ENCODE measurements around the gene BCO1. TPM values are rescaled to one million over a fixed set of nuclear protein-coding genes. Genes with fewer than 3 reads are reported as not detected.

BCO1 gene
- total RNA-seq, 1 donor from 2014 or later, result not detected

DNA sequence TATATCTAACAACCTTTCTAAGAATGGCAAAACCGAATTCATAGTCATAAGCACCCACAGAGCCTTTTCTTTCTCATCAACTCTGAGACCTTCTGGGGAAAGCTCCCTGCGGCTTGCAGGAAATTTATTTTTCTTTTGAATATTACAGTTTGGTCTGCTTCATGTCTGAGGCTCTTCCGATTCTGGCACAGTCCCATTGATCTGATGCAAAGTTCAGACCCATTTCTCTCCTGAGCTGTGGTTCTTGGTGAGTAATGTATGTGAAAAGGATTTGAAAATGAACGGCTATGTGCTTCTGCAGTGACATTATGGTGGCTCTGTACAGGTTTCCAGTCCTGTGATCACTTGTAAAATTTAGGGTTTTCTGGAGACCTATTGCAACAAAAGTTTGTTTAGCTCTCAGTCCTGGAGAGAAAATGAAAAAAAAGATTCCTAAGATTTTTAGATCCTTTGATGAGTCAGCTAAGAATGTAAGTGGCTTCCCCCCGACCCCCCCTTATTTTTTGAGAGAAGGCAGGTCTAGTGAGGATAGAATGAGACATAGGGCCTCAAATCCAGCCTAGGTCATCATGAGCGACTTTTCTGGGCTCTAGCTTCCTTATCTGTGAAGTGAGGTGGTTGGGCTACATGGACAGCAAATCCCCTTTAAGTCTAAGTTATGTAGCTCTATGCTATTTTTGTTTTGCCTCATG is 80.9 kb downstream of the BCO1 start:
- TF ChIP-seq, protein P1, sequence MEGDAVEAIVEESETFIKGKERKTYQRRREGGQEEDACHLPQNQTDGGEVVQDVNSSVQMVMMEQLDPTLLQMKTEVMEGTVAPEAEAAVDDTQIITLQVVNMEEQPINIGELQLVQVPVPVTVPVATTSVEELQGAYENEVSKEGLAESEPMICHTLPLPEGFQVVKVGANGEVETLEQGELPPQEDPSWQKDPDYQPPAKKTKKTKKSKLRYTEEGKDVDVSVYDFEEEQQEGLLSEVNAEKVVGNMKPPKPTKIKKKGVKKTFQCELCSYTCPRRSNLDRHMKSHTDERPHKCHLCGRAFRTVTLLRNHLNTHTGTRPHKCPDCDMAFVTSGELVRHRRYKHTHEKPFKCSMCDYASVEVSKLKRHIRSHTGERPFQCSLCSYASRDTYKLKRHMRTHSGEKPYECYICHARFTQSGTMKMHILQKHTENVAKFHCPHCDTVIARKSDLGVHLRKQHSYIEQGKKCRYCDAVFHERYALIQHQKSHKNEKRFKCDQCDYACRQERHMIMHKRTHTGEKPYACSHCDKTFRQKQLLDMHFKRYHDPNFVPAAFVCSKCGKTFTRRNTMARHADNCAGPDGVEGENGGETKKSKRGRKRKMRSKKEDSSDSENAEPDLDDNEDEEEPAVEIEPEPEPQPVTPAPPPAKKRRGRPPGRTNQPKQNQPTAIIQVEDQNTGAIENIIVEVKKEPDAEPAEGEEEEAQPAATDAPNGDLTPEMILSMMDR (IDR thresholded peaks at IDR 0.05; ENCODE audit: unreplicated experiment), result no peak
- Mint-ChIP-seq H3K4me1 (ENCODE audit: unreplicated experiment) (peaks cover 5% of the 10 kb centered on the region), H3K36me3 (ENCODE audit: low read depth, unreplicated experiment) (peaks cover 4% of the 10 kb centered on the region), H3K27me3 (ENCODE audit: unreplicated experiment) (peaks cover 2% of the 10 kb centered on the region), H3K9me3 (ENCODE audit: unreplicated experiment) (no peaks in the 10 kb centered on the region), H3K27ac (ENCODE audit: unreplicated experiment) (no peak overlapping the region), H3K4me3 (ENCODE audit: unreplicated experiment) (no peak overlapping the region)
- no peak for DNase-seq (ENCODE audit: low spot score)

DNA sequence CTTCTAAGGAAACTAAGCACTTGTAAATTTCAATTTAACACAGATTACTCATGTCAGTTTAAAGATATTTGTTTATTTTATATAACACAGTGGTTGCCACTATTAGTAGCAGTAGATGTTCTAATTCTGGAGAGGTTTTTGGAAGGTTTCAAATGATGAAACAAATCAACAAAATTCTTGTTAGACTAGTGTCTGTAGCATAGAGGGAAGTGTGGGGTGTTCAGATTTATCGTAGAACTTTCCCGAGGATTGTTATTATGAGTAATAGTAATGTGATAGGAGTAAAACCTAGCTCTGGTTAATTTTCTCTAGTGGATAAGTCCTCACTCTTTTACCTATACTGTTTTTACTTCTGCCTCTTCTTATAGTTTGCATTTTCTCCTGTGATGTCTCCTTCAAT is 82.5 kb downstream of the BCO1 start:
- Mint-ChIP-seq H3K36me3 (ENCODE audit: low read depth, unreplicated experiment) (peaks cover 7% of the 10 kb centered on the region), H3K27ac (ENCODE audit: unreplicated experiment) (no peak overlapping the region), H3K27me3 (ENCODE audit: unreplicated experiment) (no peaks in the 10 kb centered on the region), H3K9me3 (ENCODE audit: unreplicated experiment) (no peaks in the 10 kb centered on the region), H3K4me3 (ENCODE audit: unreplicated experiment) (no peak overlapping the region), H3K4me1 (ENCODE audit: unreplicated experiment) (peaks cover 2% of the 10 kb centered on the region)
- TF ChIP-seq, protein P1 (IDR thresholded peaks at IDR 0.05; ENCODE audit: unreplicated experiment), result no peak
- no peak for DNase-seq (ENCODE audit: low spot score)

DNA sequence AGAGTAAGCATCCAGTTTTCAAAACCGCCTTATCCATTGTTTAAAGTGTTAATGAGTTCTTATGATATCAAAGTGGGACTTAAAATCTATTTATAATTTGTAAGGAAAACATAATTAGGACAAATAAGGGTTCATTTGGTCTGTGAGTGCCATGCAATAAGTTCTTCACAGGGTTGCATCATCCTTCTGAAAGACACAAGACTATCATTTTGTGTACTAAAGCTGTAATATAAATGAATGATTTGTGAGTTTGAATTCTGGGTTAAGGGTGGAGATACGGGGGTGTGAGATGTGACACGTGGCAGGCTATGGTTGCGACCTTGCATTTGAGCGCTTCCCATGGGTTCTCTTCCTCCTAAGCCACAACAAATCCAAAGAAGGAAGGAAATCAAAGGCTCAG is 83.0 kb downstream of the BCO1 start:
- Mint-ChIP-seq H3K27ac (ENCODE audit: unreplicated experiment) (no peak overlapping the region), H3K27me3 (ENCODE audit: unreplicated experiment) (no peaks in the 10 kb centered on the region), H3K4me3 (ENCODE audit: unreplicated experiment) (no peak overlapping the region), H3K4me1 (ENCODE audit: unreplicated experiment) (no peaks in the 10 kb centered on the region), H3K36me3 (ENCODE audit: low read depth, unreplicated experiment) (peaks cover 7% of the 10 kb centered on the region), H3K9me3 (ENCODE audit: unreplicated experiment) (no peaks in the 10 kb centered on the region)
- no peak for DNase-seq (ENCODE audit: low spot score)
- TF ChIP-seq, protein P1 (IDR thresholded peaks at IDR 0.05; ENCODE audit: unreplicated experiment), result no peak

DNA sequence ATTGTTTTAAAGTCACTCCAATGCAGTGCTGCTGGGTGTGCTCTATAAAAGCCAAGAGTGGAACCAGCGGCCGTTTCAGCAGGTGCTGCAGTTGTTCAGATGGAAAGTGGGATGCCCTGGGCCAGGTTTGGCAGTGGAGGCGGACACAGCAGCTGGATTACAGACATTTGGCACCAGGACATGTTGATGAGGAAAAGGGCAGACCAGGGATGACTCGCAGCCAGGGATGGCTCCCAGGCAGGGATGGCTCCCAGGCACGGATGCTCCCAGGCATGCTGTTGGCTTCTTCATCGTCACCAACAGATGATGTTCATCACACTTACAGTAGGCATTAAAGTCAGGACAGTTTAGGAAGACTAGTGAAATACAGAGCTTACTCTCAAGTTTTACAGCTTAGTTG is 86.3 kb downstream of the BCO1 start:
- no peaks in the 10 kb centered on the region for H3K4me1 Mint-ChIP-seq (ENCODE audit: unreplicated experiment)
- DNase-seq (ENCODE audit: low spot score), result no peak
- no peak overlapping the region for H3K27ac Mint-ChIP-seq (ENCODE audit: unreplicated experiment)
- TF ChIP-seq, protein P1 (IDR thresholded peaks at IDR 0.05; ENCODE audit: unreplicated experiment), result no peak
- peaks cover 7% of the 10 kb centered on the region for H3K36me3 Mint-ChIP-seq (ENCODE audit: low read depth, unreplicated experiment)
- H3K9me3 Mint-ChIP-seq (ENCODE audit: unreplicated experiment), result no peaks in the 10 kb centered on the region
- no peak overlapping the region for H3K4me3 Mint-ChIP-seq (ENCODE audit: unreplicated experiment)
- no peaks in the 10 kb centered on the region for H3K27me3 Mint-ChIP-seq (ENCODE audit: unreplicated experiment)

DNA sequence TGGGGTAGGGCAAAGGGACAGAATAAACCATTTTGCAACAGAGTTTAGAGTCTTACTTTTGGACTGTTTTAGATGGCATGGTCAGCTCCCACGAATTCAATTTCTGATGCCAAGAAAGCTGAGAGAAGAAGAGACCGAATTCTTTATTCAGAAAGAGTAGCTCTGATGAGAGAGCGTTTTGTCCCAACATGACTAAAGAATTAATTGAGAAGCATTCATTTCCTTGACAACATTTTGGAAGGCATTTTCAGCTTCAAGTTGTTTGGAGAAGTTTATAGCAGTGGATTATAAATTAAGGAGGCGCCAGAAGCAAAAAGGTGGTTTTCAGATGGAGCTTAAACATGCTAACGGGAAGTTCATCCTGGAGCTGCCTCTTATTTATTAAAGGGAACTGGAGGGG is 88.5 kb downstream of the BCO1 start:
- peaks cover 7% of the 10 kb centered on the region for H3K36me3 Mint-ChIP-seq (ENCODE audit: low read depth, unreplicated experiment)
- no peak overlapping the region for H3K4me3 Mint-ChIP-seq (ENCODE audit: unreplicated experiment)
- DNase-seq (ENCODE audit: low spot score), result no peak
- TF ChIP-seq, protein P1 (IDR thresholded peaks at IDR 0.05; ENCODE audit: unreplicated experiment), result no peak
- H3K9me3 Mint-ChIP-seq (ENCODE audit: unreplicated experiment), result no peaks in the 10 kb centered on the region
- H3K27me3 Mint-ChIP-seq (ENCODE audit: unreplicated experiment), result peaks cover 4% of the 10 kb centered on the region
- no peaks in the 10 kb centered on the region for H3K4me1 Mint-ChIP-seq (ENCODE audit: unreplicated experiment)
- H3K27ac Mint-ChIP-seq (ENCODE audit: unreplicated experiment), result no peak overlapping the region

Data from endothelial cell (in vitro differentiated cells).